ENCODE data around the gene RCE1.

GRCh38 chr11:66864924-66865697 lies 21.9 kb downstream of the RCE1 start:
- TF ChIP-seq PKNOX1 (IDR thresholded peaks at IDR 0.05), result no peak
- TF ChIP-seq CTBP1 (IDR thresholded peaks at IDR 0.05; ENCODE audit: borderline replicate concordance), result no peak
- no peak for TF ChIP-seq BHLHE40 (IDR thresholded peaks at IDR 0.05; ENCODE audit: borderline replicate concordance)
- TF ChIP-seq ELF4 (IDR thresholded peaks at IDR 0.05), result no peak
- TF ChIP-seq FOXA1 (IDR thresholded peaks at IDR 0.05), result no peak

Data from HEK293T (cell line).